Suprapubic skin (tissue), 4 donors: ENCODE data around the gene TTC27.

Experiments used
- CTCF ChIP-seq, 2 donors: fragments of 200-600 bp in 1 of 2; fragments of 450-650 bp in 1 of 2; sonication (generic) in 1 of 2; IDR thresholded peaks; one replicate each; pipeline ENCODE4 v1.5.1; 2016 to 2019; ENCODE audit warnings: antibody characterized with exemption in 2 of 2, mild to moderate bottlenecking in 1 of 2, moderate library complexity in 1 of 2
- POLR2A ChIP-seq, 2 donors: fragments of 450-650 bp; IDR thresholded peaks; one replicate each; pipeline ENCODE4 v1.6.1; 2017; ENCODE audit warnings: antibody characterized with exemption in 2 of 2, mild to moderate bottlenecking in 2 of 2, moderate library complexity in 2 of 2
- POLR2AphosphoS5 ChIP-seq, 3 donors: sonication (generic); formaldehyde crosslinking; IDR thresholded peaks; one replicate each; pipeline ENCODE4 v1.6.1; 2017; ENCODE audit warnings: antibody characterized with exemption in 3 of 3

GRCh38 chr2:32712870-32713269 is 85.0 kb downstream of the TTC27 start:
- TF ChIP-seq CTCF (IDR thresholded peaks at IDR 0.05) = no peak
- TF ChIP-seq POLR2A (IDR thresholded peaks at IDR 0.05) = no peak
- no peak for TF ChIP-seq POLR2AphosphoS5 (IDR thresholded peaks at IDR 0.05)
